ENCODE measurements around the gene METAP1D.

The METAP1D gene

GRCh38 chr2:172079416-172079815 is 79.7 kb downstream of the METAP1D start:
- no peaks in the 10 kb centered on the region for H4K20me1 ChIP-seq (ENCODE audit: insufficient read depth, low read length)

DNA sequence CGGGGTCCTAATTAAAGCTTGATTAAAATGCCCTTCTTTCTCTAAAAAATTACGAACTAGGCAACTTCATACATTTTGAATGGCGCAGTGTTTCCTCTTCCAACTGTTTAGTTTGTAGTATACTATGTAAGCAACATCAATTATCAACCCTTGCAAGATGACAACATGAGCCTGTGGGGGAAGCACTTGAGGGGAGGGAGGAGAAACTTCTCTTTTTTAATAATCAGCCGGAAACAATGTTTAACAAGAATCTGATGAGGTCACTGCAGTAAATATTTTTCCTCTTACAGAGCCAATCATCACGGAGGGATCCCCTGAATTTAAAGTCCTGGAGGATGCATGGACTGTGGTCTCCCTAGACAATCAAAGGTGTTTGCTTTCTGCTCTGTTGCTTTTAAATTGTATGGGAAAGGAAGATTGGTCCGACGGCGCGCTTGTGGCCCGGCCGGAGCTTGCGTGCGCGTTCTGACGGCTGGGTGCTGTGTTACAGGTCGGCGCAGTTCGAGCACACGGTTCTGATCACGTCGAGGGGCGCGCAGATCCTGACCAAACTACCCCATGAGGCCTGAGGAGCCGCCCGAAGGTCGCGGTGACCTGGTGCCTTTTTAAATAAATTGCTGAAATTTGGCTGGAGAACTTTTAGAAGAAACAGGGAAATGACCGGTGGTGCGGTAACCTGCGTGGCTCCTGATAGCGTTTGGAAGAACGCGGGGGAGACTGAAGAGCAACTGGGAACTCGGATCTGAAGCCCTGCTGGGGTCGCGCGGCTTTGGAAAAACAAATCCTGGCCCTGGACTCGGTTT is 80.3 kb downstream of the METAP1D start:
- Histone ChIP-seq H3K9ac (ENCODE audit: low read length) (no peak overlapping the region), H3K27me3 (ENCODE audit: low read depth, low read length) (no peaks in the 10 kb centered on the region), H3K4me3 (ENCODE audit: low read length) (no peak overlapping the region), H3K9me3 (ENCODE audit: insufficient read depth, low read length) (no peaks in the 10 kb centered on the region), H3K36me3 (replicated peaks; ENCODE audit: low read depth, low read length) (no peaks in the 10 kb centered on the region), H2AFZ (ENCODE audit: low read depth, low read length) (no peak overlapping the region), H3K4me1 (ENCODE audit: low read length) (no peaks in the 10 kb centered on the region), H3K27ac (ENCODE audit: low read length) (no peak overlapping the region), H4K20me1 (ENCODE audit: insufficient read depth, low read length) (no peaks in the 10 kb centered on the region), H3K79me2 (ENCODE audit: low read length) (no peaks in the 10 kb centered on the region), H3K4me2 (ENCODE audit: low read length) (no peak overlapping the region)
- no peak for TF ChIP-seq EZH2phosphoT487 (IDR thresholded peaks at IDR 0.05; ENCODE audit: low read depth)
- TF ChIP-seq CTCF (IDR thresholded peaks at IDR 0.05; ENCODE audit: low read depth, low read length) = no peak

More at GRCh38 chr2:172079416-172079815, 79.7 kb downstream of the METAP1D start:
- Histone ChIP-seq H3K36me3 (replicated peaks; ENCODE audit: low read depth, low read length) (no peaks in the 10 kb centered on the region), H3K9ac (ENCODE audit: low read length) (no peak overlapping the region), H3K4me2 (ENCODE audit: low read length) (no peak overlapping the region), H3K4me1 (ENCODE audit: low read length) (no peaks in the 10 kb centered on the region), H3K4me3 (ENCODE audit: low read length) (no peak overlapping the region), H3K79me2 (ENCODE audit: low read length) (no peaks in the 10 kb centered on the region), H3K27me3 (ENCODE audit: low read depth, low read length) (no peaks in the 10 kb centered on the region), H3K27ac (ENCODE audit: low read length) (no peak overlapping the region), H3K9me3 (ENCODE audit: insufficient read depth, low read length) (no peaks in the 10 kb centered on the region), H2AFZ (ENCODE audit: low read depth, low read length) (no peak overlapping the region)
- no peak for TF ChIP-seq CTCF (IDR thresholded peaks at IDR 0.05; ENCODE audit: low read depth, low read length)
- TF ChIP-seq EZH2phosphoT487 (IDR thresholded peaks at IDR 0.05; ENCODE audit: low read depth) = no peak

DNA sequence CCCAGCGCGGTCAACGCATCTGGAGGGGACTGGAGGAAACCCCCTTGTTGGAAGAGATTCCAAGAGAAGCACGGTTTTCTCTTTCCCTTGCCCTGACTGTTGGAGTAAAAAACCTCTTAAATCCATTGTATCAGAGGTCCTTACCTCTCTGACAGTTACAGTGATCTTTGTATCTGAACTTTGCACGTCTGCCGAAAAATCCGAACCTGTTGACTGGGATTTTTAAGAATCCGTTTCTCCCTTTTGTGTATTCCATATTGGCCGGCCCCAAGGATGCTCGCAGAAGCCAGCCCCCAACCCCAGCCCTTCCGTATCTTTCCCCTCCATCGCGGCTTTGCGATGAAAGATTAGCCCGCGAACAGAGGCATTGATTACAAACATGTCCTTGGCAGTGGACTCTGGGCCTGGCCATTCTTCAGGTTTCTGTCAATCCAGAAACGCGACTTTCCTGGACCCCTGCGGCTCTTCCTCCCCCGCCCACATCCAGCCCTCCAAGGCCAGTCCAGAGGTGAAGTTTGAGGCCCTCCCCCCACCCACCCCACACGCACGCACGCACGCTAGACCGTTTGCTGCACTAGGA is 81.0 kb downstream of the METAP1D start:
- no peak overlapping the region for H2AFZ ChIP-seq (ENCODE audit: low read depth, low read length)
- H3K36me3 ChIP-seq (replicated peaks; ENCODE audit: low read depth, low read length) = no peaks in the 10 kb centered on the region
- H3K4me2 ChIP-seq (ENCODE audit: low read length) = no peak overlapping the region
- no peaks in the 10 kb centered on the region; the same call in 1 of the 2 replicates for H3K4me1 ChIP-seq (ENCODE audit: low read length)
- H3K9ac ChIP-seq (ENCODE audit: low read length) = no peak overlapping the region
- H4K20me1 ChIP-seq (ENCODE audit: insufficient read depth, low read length) = no peaks in the 10 kb centered on the region
- no peaks in the 10 kb centered on the region for H3K27me3 ChIP-seq (ENCODE audit: low read depth, low read length)
- no peaks in the 10 kb centered on the region for H3K9me3 ChIP-seq (ENCODE audit: insufficient read depth, low read length)
- no peaks in the 10 kb centered on the region for H3K79me2 ChIP-seq (ENCODE audit: low read length)
- no peak overlapping the region for H3K27ac ChIP-seq (ENCODE audit: low read length)
- no peak overlapping the region for H3K4me3 ChIP-seq (ENCODE audit: low read length)
- TF ChIP-seq EZH2phosphoT487 (IDR thresholded peaks at IDR 0.05; ENCODE audit: low read depth) = no peak
- TF ChIP-seq CTCF (IDR thresholded peaks at IDR 0.05; ENCODE audit: low read depth, low read length) = no peak

GRCh38 chr2:172081221-172082022 is 81.7 kb downstream of the METAP1D start:
- H3K9ac ChIP-seq (ENCODE audit: low read length) = no peak overlapping the region
- no peak for TF ChIP-seq CTCF (IDR thresholded peaks at IDR 0.05; ENCODE audit: low read depth, low read length)
- no peak for TF ChIP-seq EZH2phosphoT487 (IDR thresholded peaks at IDR 0.05; ENCODE audit: low read depth)
- H3K79me2 ChIP-seq (ENCODE audit: low read length) = no peaks in the 10 kb centered on the region
- H3K27me3 ChIP-seq (ENCODE audit: low read depth, low read length) = no peaks in the 10 kb centered on the region
- no peak overlapping the region for H3K4me2 ChIP-seq (ENCODE audit: low read length)
- H3K4me3 ChIP-seq (ENCODE audit: low read length) = no peak overlapping the region
- H3K27ac ChIP-seq (ENCODE audit: low read length) = no peak overlapping the region
- H3K4me1 ChIP-seq (ENCODE audit: low read length) = no peaks in the 10 kb centered on the region; the same call in 1 of the 2 replicates
- H4K20me1 ChIP-seq (ENCODE audit: insufficient read depth, low read length) = no peaks in the 10 kb centered on the region
- no peak overlapping the region for H2AFZ ChIP-seq (ENCODE audit: low read depth, low read length)
- H3K36me3 ChIP-seq (replicated peaks; ENCODE audit: low read depth, low read length) = no peaks in the 10 kb centered on the region
- H3K9me3 ChIP-seq (ENCODE audit: insufficient read depth, low read length) = no peaks in the 10 kb centered on the region
